ENCODE measurements around the gene CYTH3.

CYTH3 gene

DNA sequence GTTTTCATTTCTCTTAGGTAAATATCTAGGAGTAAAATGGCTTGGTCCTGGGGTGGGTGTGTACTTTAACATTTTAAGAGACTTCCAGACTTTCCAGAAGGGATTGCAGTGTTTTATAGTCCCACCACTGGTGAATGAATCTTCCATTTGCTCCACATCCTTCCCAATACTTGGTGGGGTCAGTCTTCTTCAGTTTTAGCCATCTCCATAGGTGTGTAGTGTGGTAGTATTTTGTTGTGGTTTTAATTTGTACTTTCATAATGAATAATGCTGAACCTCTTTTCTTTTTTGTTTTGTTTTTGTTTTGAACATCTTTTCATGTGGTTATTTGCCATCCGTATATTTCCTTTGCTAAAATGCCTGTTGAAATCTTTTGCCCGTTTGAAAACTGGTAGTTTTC lies 154.9 kb downstream of the CYTH3 start:
- no peak overlapping the region for H3K4me3 ChIP-seq (ENCODE audit: low read depth, low read length)
- DNase-seq (ENCODE audit: low read depth), result no peak
- TF ChIP-seq, protein P1, sequence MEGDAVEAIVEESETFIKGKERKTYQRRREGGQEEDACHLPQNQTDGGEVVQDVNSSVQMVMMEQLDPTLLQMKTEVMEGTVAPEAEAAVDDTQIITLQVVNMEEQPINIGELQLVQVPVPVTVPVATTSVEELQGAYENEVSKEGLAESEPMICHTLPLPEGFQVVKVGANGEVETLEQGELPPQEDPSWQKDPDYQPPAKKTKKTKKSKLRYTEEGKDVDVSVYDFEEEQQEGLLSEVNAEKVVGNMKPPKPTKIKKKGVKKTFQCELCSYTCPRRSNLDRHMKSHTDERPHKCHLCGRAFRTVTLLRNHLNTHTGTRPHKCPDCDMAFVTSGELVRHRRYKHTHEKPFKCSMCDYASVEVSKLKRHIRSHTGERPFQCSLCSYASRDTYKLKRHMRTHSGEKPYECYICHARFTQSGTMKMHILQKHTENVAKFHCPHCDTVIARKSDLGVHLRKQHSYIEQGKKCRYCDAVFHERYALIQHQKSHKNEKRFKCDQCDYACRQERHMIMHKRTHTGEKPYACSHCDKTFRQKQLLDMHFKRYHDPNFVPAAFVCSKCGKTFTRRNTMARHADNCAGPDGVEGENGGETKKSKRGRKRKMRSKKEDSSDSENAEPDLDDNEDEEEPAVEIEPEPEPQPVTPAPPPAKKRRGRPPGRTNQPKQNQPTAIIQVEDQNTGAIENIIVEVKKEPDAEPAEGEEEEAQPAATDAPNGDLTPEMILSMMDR (IDR thresholded peaks at IDR 0.05; ENCODE audit: low read depth, low read length, missing control alignments), result no peak

DNA sequence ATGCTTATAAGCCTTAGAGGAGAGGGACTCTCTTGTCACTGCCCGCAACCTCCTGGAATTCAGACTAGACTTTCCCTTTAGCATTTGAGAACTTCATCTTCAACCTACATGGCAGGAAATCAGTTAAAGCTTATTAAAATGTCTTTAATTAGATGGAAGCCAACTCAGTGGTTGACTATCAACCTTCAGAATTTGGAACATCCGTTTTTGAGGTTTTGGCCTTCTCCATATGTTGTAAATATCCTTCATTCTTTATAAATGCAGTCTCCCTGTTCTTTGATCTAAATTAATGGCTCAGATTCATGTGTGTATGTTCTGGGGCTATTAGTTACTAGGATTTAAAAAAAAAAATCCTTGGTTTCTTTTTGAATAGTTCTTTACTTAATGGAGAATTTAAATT lies 156.2 kb downstream of the CYTH3 start:
- TF ChIP-seq, protein P1 (IDR thresholded peaks at IDR 0.05; ENCODE audit: low read depth, low read length, missing control alignments), result no peak
- no peak overlapping the region for H3K4me3 ChIP-seq (ENCODE audit: low read depth, low read length)
- no peak for DNase-seq (ENCODE audit: low read depth)

All from GM12864 (cell line).